Measurements from ENCODE around the gene ATP10A. TPM values are rescaled to one million over a fixed set of nuclear protein-coding genes. Genes with fewer than 3 reads are reported as not detected.
A peak's percentile ranks its signal among the peaks of the same experiment; 100 is the strongest.

The ATP10A gene
- total RNA-seq, 1 experiment from 2014 or later = 3.9 TPM

- no peaks in the 10 kb centered on the region for H3K36me3 Mint-ChIP-seq (ENCODE audit: insufficient read depth in 1 of 3, low read depth in 3 of 3)
- no peak overlapping the region for H3K9ac ChIP-seq (ENCODE audit: extremely low read depth, insufficient read length, low read length)
- no peaks in the 10 kb centered on the region for H3K79me2 ChIP-seq (ENCODE audit: insufficient read depth, low read length)
- H2AFZ ChIP-seq (ENCODE audit: low read length) = no peak overlapping the region
- no peak overlapping the region for H3K14ac ChIP-seq (ENCODE audit: insufficient read depth, low read length)
- DNase-seq = no peak
- no peak overlapping the region for H3T11ph ChIP-seq (ENCODE audit: low read length)
- H2BK15ac ChIP-seq (ENCODE audit: low read depth, low read length) = no peak overlapping the region
- H3K9me3 ChIP-seq (ENCODE audit: control insufficient read depth, low read depth, low read length) = no peaks in the 10 kb centered on the region
- H2BK12ac ChIP-seq (ENCODE audit: insufficient read length, low read depth, low read length) = no peak overlapping the region
- H3K27ac ChIP-seq (ENCODE audit: insufficient read length, low read depth, low read length) = no peak overlapping the region
- no peak overlapping the region for H3K4ac ChIP-seq (ENCODE audit: low read depth, low read length)
- H2BK20ac ChIP-seq (ENCODE audit: low read depth, low read length, poor library complexity, severe bottlenecking) = no peak overlapping the region
- no peak overlapping the region for H3K56ac ChIP-seq (ENCODE audit: insufficient read length, low read depth, low read length)
- no peaks in the 10 kb centered on the region for H3K27me3 Mint-ChIP-seq (ENCODE audit: low read depth)
- H4K91ac ChIP-seq (ENCODE audit: insufficient read length, low read depth, low read length) = no peak overlapping the region
- peak overlapping the region in 1 of 3 experiments; percentile 64; a peak in 1 of 7 replicates for H3K27ac Mint-ChIP-seq
- WGBS (ENCODE audit: extremely low coverage, insufficient read length, low lambda C conversion rate) = no CpG with 5 or more reads among the region's 8 CpGs
- no peak overlapping the region for H4K8ac ChIP-seq (replicated peaks; ENCODE audit: insufficient read length, low read depth, low read length)
- no peak overlapping the region; a peak in 1 of 5 replicates for H3K4me3 Mint-ChIP-seq
- no peak overlapping the region for H2BK5ac ChIP-seq (ENCODE audit: insufficient read length, low read length)
- no peaks in the 10 kb centered on the region for H3K9me3 Mint-ChIP-seq
- no peaks in the 10 kb centered on the region for H4K20me1 ChIP-seq (ENCODE audit: control insufficient read depth, insufficient read depth, insufficient read length)
- H4K5ac ChIP-seq (ENCODE audit: insufficient read length, low read depth, low read length) = no peak overlapping the region
- TF ChIP-seq CTCF (conservative IDR thresholded peaks at IDR 0.05) = no peak
- no peak overlapping the region for H3K18ac ChIP-seq (ENCODE audit: insufficient read length, low read depth, low read length)
- no peaks in the 10 kb centered on the region for H3K79me1 ChIP-seq (ENCODE audit: insufficient read depth, low read depth, low read length, poor library complexity, severe bottlenecking)
- no peaks in the 10 kb centered on the region for H3K4me1 ChIP-seq (ENCODE audit: insufficient read depth, low read length)
- H3K23me2 ChIP-seq (ENCODE audit: insufficient read length, low read depth, low read length, poor library complexity, severe bottlenecking) = no peaks in the 10 kb centered on the region
- no peak overlapping the region for H2BK120ac ChIP-seq (ENCODE audit: low read depth, low read length, poor library complexity, severe bottlenecking)
- no peak overlapping the region for H3K4me2 ChIP-seq (ENCODE audit: insufficient read depth, insufficient read length, low read length)
- no peak overlapping the region for H3K23ac ChIP-seq (ENCODE audit: insufficient read length, low read depth, low read length)
- H2AK5ac ChIP-seq (ENCODE audit: insufficient read length, low read length) = no peak overlapping the region
- H3K4me1 Mint-ChIP-seq = peaks cover 10 to 13% of the 10 kb centered on the region in 2 experiments
- H3K27me3 ChIP-seq (ENCODE audit: insufficient read depth, low read length) = no peaks in the 10 kb centered on the region
These were observed 144.5 kb downstream of the ATP10A start for GRCh38 chr15:25718597-25718996.
